GM23338 (cell line): Measurements from ENCODE around the gene DCST2.
A peak's percentile ranks its signal among the peaks of the same experiment; 100 is the strongest.

Source experiments
- CREB1 ChIP-seq: fragments of 250-450 bp; sonication (Bioruptor Pico); IDR thresholded peaks from 2 replicates; pipeline ENCODE4 v1.5.0; 2020; ENCODE audit warnings: low read depth, mild to moderate bottlenecking, moderate library complexity
- EZH2 ChIP-seq: fragments of 200-600 bp; sonication (generic); IDR thresholded peaks from one replicate; pipeline ENCODE4 v1.8.0; 2017; ENCODE audit warnings: antibody characterized with exemption, mild to moderate bottlenecking, low read depth; ENCODE audit not compliant: unreplicated experiment
- EZH2phosphoT487 ChIP-seq: fragments of 200-600 bp; sonication (generic); IDR thresholded peaks from one replicate; pipeline ENCODE4 v1.8.1; 2018; ENCODE audit warnings: antibody characterized with exemption; ENCODE audit not compliant: unreplicated experiment
- JUNB ChIP-seq: IDR thresholded peaks from one replicate; pipeline ENCODE4 v1.6.1; 2016; ENCODE audit warnings: antibody characterized with exemption; ENCODE audit not compliant: unreplicated experiment
- NANOG ChIP-seq: IDR thresholded peaks from 2 replicates; pipeline ENCODE4 v1.6.1; 2016; ENCODE audit warnings: antibody characterized with exemption, borderline replicate concordance
- POLR2AphosphoS5 ChIP-seq: IDR thresholded peaks from 2 replicates; pipeline ENCODE4 v1.6.1; 2016; ENCODE audit warnings: antibody characterized with exemption, low read depth
- ZNF114 ChIP-seq: fragments of 250-450 bp; sonication (Bioruptor Pico); IDR thresholded peaks from 2 replicates; pipeline ENCODE4 v1.5.0; 2020; ENCODE audit warnings: mild to moderate bottlenecking, moderate library complexity
- TF ChIP-seq, protein P1 (sequence below), 2 experiments: fragments of 200-600 bp in 1 of 2; sonication (generic) in 1 of 2; conservative IDR thresholded peaks; 2 replicates each; pipeline versions ENCODE4 v1.5.1 to v1.6.1; 2016 to 2017; ENCODE audit warnings: antibody characterized with exemption in 2 of 2, low read depth in 2 of 2, mild to moderate bottlenecking in 2 of 2, moderate library complexity in 1 of 2
- TF ChIP-seq, protein P2 (sequence below): IDR thresholded peaks from one replicate; pipeline ENCODE4 v1.6.1; 2018; ENCODE audit warnings: antibody characterized with exemption; ENCODE audit not compliant: unreplicated experiment

DNA sequence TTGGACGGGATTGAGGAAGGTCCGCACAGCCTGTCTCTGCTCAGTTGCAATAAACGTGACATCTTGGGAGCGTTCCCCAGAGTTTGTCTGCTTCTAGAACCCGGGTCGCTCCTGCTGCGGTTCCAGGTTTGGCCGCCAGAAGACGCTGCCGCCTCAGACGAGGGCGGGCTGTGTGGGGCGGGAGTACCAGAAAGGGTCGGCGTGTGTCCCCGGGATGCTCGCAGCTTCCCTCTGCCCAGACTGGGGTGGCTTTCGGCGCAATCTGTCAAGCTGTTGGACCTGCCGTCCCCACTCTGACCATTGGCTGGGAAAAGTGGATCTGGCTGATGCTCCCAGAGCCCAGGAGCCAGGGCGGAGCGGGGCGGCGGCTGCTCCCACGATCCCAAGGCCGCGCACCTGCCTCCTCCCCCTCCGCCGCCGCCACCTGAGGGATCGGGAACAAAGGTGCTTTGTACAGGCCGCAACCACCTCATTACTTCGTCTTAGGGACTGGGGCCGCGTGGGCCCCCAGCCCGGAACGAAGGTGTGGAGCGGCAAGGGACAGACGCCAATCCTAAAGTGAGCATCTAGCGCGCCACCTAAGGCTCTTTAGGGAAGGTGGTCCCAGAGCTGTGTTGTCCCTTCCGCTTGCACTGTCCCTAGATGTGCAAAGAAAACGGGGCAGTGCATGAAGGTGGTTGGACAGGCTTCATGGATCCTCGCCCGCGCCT, 29.3 kb upstream of the DCST2 start:
- TF ChIP-seq CREB1 (CRISPR knock-in tag) (0 out of 2 replicates have a peak, but pooled peaks have one; percentile 31), EZH2phosphoT487 (no peak), POLR2AphosphoS5 (peak; percentile 42; the same call in 1 of the 2 replicates), EZH2 (no peak), ZNF114 (no peak), NANOG (no peak), JUNB (no peak)
- TF ChIP-seq, protein P1, sequence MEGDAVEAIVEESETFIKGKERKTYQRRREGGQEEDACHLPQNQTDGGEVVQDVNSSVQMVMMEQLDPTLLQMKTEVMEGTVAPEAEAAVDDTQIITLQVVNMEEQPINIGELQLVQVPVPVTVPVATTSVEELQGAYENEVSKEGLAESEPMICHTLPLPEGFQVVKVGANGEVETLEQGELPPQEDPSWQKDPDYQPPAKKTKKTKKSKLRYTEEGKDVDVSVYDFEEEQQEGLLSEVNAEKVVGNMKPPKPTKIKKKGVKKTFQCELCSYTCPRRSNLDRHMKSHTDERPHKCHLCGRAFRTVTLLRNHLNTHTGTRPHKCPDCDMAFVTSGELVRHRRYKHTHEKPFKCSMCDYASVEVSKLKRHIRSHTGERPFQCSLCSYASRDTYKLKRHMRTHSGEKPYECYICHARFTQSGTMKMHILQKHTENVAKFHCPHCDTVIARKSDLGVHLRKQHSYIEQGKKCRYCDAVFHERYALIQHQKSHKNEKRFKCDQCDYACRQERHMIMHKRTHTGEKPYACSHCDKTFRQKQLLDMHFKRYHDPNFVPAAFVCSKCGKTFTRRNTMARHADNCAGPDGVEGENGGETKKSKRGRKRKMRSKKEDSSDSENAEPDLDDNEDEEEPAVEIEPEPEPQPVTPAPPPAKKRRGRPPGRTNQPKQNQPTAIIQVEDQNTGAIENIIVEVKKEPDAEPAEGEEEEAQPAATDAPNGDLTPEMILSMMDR (conservative IDR thresholded peaks at IDR 0.05; ENCODE audit: low read depth in 2 of 2): peak; percentile 63 to 96
- TF ChIP-seq, protein P2, sequence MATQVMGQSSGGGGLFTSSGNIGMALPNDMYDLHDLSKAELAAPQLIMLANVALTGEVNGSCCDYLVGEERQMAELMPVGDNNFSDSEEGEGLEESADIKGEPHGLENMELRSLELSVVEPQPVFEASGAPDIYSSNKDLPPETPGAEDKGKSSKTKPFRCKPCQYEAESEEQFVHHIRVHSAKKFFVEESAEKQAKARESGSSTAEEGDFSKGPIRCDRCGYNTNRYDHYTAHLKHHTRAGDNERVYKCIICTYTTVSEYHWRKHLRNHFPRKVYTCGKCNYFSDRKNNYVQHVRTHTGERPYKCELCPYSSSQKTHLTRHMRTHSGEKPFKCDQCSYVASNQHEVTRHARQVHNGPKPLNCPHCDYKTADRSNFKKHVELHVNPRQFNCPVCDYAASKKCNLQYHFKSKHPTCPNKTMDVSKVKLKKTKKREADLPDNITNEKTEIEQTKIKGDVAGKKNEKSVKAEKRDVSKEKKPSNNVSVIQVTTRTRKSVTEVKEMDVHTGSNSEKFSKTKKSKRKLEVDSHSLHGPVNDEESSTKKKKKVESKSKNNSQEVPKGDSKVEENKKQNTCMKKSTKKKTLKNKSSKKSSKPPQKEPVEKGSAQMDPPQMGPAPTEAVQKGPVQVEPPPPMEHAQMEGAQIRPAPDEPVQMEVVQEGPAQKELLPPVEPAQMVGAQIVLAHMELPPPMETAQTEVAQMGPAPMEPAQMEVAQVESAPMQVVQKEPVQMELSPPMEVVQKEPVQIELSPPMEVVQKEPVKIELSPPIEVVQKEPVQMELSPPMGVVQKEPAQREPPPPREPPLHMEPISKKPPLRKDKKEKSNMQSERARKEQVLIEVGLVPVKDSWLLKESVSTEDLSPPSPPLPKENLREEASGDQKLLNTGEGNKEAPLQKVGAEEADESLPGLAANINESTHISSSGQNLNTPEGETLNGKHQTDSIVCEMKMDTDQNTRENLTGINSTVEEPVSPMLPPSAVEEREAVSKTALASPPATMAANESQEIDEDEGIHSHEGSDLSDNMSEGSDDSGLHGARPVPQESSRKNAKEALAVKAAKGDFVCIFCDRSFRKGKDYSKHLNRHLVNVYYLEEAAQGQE: no peak
